NCI-H748 (cell line): ENCODE measurements around the gene SCNN1G.

ENCODE experiments used
- DNase-seq: peaks from one replicate; lab custom pipeline; 2025; ENCODE audit not compliant: unreplicated experiment; lab: John Stamatoyannopoulos, UW

The SCNN1G gene

DNA sequence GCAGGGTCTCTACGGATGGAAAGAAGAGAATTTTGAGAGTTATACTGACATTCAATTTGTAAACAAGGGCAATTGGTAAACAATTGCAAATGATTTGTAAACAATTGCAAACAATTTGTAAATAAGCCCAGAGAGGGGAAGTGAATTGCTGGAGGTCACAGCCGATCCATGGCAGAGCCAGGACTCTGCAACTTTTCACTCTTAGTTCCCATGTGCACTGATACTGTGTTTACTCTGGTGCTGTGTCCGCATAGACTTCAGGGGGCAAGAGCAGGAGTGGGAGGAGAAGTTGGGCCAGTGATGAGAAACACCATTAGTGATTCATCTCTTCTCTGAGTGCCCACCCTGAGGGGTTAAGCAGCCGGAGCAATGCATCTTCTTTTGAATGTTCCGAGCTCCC is 14.0 kb downstream of the SCNN1G start:
- DNase-seq, result peak; percentile 4

DNA sequence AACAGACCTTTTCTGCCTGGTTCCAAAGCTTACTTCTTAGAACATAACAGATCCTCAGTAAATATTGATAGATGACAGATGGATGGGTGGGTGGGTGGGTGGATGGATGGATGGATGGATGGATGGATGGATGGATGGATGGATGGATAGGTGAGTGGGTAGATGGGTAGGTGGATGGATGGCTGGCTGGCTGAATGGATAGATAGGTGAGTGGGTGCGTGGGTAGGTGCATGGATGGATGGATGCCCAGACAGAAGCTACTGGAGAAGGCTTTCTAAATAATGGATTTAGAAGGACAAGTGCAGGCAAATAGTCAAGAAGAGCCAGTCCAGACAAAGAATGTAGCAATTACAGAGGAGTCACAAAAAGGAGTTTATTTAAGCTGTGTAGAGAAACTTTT is 19.6 kb downstream of the SCNN1G start:
- no peak for DNase-seq

DNA sequence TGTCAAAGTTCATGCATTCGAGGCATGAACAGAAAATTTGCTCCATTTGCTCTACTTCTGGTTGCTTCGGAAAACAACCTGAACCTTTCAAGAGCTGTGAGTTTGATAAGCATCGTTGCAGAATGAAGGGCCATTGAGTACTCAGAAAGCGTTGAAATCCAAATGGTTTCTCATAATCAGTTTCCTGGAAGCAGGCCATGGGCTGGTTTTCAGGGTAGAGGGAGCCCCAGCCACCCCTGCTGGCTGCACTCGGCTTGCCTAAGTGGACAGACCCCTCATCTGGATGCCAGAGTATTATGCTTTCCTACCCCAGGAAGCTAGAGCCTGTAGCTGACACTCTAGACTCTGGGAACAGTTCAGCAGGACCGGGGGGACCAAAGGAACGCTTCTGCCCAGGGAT is 24.4 kb downstream of the SCNN1G start:
- peak; percentile 72 for DNase-seq

DNA sequence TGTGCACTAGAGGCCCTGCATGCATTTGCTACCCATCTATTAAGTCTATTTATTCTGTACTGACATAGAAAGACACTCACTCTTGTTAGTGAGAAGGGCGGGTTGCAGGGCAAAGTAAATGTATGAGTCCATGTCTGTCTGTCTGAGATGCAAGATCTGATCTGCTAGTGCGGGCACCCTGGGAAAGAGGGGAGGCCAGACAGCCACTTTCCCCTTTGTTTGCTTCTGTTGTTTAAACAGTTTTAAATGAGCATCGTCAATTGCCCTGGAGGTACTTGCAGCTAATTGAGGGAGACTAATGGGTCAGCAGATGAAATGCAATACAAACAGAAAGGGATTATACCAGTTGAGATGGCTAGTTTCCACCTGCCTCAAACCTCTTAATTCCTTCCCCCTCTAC is 24.9 kb downstream of the SCNN1G start:
- DNase-seq, result peak; percentile 98

DNA sequence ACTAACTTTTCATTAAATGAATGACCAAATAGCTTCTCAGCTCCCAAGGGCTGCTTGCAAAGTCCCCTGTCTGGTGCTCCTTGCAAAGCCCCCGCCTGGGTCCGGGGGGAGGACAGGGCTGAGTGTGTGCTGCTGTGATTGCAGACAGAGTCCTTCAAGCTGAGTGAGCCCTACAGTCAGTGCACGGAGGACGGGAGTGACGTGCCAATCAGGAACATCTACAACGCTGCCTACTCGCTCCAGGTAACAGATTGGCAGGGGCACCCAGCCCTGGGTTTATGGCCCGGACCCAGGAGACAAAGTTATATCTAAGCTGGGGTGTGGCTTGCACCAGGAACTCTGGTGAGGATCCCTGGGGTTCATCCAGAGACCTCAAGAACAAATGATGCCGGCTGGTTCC is 27.1 kb downstream of the SCNN1G start:
- no peak for DNase-seq

DNA sequence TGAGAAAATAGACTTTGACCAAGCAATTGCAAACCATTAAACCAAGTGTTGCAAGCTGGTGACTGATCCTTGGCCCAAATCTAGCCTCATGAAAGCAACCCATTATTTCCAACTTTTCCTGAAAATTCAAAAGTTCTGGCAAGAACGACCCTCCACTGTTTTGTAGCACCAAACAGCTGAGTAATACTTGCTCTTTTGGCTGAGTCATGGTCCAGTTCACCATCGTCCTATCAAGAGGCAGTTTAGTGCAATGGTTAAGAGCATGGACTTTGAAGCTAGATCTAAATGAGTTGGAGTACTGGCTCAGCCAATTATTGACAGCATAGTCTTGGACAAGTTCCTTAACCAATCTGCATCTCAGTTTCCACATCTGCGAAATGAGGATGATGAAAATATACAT is 31.3 kb downstream of the SCNN1G start:
- no peak for DNase-seq

DNA sequence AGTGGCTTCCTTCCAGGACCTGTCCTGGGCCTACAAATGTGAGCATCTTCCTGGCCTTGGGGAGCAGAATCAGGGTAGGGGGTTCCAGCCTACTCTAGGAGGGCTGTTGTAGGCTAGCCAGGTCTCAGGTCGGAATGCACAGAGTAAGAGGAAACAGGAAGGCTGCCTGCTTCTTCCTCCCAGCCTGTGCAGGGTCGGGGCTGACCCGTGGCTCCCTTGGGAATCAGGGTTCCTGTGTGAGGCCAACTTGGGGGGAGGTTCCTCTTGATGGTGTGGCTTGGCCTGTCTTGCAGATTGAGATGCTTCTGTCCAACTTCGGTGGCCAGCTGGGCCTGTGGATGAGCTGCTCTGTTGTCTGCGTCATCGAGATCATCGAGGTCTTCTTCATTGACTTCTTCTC is 32.3 kb downstream of the SCNN1G start:
- DNase-seq, result no peak

DNA sequence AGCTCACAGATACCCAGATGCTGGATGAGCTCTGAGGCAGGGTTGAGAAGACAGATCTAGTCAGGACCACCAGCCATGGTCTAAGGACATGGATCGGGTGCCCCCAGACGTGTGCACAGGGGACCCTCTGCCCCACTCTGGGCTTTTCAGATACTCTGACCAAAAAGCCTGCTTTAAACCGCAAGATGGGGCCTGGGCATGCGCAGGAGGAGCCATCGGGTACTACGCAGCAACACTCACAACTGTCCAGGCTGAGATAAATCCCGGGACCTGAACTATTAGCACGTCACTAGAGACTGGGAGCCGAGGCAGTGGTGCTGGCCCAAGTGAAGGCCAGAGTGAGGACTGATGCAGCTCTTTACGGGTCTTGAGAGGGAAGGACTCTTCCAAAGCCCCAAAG is 32.9 kb downstream of the SCNN1G start:
- DNase-seq, result no peak

DNA sequence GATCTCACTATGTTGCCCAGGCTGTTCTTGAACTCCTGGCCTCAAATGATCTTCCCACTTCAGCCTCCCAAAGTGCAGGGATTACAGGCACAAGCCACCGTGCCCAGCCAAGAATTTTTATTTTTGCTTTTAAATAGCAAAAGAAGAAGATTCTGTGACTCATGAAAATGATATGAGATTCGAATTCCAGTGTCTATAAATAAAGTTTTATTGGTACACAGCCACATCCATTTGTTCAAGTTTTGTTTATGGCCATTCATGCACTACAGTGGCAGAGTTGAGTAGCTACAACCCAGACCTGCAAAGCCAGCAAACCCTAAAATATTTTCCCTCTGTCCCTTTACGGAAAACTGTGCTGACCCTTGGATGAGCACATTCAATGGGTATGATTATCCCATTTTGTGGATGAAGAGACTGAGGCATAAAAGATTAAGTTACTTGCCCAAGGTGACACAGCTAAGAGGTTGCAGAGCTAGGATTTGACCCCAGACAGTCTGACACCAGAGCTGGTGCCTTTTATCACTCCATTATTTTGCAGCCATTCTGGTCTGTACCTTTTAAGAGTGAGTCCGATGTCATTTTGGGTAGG is 34.2 kb downstream of the SCNN1G start:
- DNase-seq, result no peak

DNA sequence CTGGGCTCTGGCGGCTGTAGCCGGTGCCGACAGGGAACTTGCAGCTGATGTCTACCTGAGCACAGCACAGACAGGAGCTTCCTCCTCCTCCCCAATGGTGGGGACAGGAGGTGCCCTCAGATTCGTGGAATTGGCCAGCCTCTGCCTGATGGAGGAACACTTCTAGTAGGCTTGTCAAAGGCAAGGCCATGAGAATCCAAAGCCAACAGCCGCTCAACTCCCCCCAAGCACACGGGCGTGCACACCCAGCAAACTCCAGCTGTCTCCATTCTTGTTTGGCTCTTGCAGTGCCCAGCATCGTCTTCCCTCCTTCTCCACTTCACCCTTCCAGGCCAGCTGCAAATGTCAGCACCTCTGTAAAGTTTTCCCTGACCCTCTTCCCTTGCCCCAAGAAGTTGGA is 35.1 kb downstream of the SCNN1G start:
- no peak for DNase-seq

DNA sequence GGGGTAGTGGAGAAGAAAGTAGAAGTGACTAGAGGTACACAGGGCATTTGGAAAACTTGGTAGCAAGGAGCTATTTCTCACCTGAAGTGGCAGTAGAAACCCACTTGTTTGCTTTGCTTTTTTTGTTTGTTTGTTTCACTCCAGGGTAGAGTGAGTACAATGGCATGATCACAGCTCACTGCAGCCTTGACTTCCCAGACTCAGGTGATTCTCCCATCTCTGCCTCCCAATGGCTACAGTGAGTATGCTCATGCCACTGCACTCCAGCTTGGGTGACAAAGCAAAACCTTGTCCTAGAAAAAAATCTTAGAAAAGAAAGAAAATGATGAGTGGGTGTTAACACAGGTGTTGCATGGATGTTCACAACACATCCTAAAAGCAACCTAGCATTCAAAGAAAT is 40.4 kb downstream of the SCNN1G start:
- no peak for DNase-seq

DNA sequence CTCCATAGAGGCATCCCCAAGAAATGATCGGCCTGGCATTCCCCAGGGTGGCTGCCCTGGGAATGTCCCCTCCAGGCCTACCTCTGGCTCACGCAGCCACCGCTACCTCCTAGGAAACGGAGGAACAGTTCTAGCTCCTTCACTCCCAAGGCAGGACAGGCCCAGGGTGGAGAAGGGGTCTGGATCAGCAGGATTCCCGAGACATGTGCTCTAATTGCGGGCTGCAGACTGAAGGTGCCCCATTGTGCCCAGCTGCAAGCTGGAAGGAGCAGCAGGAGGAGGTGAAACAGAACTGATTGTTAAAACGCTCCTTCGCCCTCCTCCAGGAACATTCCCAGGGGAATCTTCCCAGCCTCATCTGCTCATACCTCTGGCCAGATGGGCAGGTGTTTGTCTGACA is 40.8 kb downstream of the SCNN1G start:
- DNase-seq, result no peak

DNA sequence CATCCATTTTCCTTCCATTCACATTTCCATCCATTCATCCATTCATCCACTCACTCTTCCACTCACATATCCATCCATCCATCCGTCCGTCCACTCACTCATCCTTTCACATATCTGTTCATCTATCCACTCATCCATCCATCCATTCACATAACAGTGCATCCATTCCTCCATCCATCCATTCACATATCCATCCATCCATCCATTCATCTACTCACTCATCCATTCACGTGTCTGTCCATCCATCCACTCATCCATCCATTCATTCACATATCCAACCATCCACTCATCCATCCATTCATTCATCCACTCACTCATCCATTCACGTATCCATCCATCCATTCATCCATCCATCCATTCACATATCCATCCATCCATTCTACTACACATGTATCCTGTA is 42.6 kb downstream of the SCNN1G start:
- DNase-seq, result no peak

DNA sequence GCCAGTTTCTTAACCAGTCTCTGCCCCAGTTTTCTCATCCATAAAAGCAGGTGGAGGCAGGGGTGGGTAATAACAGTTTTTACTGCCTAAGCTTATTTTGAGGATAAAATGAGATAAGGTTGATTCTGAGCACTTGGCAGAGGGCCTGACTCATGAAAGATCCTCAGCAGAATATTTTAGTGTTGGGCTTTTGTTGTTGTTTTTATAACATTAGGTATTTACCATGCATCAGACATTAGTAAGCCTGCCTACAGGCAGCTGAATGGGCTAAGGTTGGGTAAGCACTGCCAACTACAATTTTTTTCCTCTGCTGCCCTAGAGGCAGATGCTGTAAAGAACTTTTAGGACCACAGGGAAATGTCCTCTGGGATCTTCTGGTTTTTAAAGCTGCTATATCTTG is 43.1 kb downstream of the SCNN1G start:
- DNase-seq, result no peak

DNA sequence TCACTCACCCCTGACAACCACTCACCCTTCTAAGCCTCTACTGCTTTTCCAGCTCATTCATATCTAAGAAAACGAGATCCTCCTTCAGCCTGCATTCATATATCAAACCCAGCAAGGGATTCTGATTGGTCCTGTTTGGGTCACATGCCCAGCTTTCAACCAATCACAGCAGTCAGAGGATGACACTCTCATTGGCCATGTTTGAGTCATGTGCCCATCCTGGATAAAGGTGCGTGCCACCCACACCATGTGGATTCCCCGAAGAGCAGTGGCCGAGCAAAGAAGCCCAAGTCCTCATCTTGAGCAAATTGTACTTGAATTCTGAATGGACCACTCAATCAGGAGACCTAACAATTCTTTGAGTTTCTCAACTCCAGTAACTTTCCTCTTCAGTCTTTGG is 45.0 kb downstream of the SCNN1G start:
- no peak for DNase-seq

DNA sequence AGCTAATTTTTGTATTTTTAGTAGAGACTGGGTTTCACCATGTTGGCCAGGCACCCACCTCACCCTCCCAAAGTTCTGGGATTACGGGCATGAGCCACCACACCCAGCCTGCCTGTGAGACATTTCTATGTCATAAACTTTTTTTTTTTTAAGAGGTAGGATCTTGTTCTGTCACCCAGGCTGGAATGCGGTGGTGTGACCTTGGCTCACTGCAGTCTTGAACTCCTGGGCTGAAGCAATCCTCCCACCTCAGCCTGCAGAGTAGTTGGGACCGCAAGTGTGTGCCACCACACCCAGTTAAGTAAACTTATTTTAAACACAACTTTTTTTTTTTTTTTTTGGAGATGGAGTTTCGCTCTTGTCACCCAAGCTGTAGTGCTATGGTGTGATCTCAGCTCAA is 47.2 kb downstream of the SCNN1G start:
- DNase-seq, result no peak

DNA sequence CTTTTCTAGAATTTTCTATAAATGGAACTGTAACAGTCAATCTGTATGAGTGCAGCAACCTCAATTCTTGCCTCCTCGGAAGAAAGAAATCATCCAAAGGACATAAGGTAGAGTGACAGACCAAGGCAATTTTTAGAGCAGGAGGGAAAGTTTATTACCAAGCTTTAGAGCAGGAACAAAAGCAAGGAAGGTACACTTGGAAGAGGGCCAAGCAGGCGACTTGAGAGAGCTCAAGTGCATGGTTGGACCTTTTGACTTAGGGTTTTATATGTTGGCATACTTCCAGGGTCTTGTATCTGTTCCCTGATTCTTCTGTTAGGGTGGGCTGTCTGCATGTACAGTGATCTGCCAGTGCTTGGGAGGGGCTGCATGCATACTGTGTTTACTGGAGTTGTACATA is 50.3 kb downstream of the SCNN1G start:
- peak; percentile 14 for DNase-seq

DNA sequence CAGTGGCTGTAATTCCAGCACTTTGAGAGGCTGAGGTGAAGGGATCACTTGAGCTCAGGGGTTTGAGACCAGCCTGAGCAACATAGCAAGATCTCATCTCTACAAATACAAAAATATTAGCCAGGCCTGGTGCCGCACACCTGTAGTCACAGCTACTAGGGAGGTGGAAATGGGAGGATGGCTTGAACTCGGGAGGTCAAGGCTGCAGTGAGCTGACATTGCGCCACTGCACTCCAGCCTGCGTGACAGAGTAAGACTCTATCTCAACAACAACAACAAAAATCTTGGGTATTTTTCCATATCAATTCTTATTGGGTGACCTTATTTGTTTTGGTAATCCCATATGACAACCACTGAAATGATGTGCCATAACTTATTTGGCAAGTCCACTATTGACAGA is 52.6 kb downstream of the SCNN1G start:
- DNase-seq, result no peak

DNA sequence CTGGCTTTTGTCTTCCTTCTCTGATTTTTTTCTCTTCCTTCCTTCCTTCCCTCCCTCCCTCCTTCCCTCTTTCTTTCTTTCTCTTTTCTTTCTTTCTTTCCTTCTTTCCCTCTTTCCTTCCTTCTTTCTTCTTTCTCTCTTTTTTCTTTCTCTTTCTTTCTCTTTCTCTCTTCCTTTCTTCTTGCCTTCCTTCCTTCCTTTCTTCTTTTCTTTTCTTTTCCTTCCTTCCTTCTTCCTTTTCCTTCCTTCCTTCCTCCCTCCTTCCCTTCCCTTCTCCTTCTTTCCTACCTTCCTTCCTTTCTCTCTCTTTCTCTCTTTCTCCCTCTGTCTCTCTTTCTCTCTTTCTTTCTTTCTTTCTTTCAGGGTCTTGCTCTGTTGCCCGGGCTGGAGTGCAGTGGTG is 54.4 kb downstream of the SCNN1G start:
- DNase-seq, result no peak

DNA sequence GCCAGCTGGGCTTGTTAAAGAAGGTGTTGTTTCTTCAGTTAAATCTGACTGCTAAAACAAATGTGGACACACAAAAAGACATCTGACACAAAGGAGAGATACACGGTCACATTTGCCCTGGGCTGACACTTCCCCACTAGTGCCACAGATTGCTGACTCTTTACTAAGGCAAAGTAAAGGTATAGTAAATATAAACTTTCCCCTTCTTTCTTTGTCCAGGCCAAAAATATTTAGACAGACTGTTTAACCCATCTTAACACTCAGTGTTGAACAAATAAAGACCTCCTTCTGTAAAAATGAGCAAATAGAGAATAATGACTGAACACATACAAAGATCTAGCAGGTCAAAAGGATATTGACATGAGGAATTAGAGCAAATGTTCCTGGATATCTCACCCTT is 58.4 kb downstream of the SCNN1G start:
- DNase-seq, result no peak

DNA sequence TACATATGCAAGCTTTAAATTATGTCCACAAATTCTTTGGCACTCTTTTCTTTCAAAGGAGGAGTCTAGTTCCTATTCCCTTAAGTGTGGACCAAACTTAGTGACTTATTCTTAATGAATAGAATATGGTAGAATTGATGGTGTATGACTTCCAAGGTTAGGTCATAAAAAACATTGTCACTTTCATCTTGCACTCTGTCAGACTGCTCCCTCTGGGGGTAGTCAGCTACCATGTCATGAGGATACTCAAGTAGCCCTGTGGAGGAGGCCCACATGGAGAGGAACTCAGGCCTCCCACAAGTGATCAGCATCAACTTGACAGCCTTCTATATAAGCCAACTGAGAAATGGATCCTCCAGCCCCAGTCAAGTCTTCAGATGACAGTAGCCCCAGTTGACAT is 61.6 kb downstream of the SCNN1G start:
- no peak for DNase-seq

DNA sequence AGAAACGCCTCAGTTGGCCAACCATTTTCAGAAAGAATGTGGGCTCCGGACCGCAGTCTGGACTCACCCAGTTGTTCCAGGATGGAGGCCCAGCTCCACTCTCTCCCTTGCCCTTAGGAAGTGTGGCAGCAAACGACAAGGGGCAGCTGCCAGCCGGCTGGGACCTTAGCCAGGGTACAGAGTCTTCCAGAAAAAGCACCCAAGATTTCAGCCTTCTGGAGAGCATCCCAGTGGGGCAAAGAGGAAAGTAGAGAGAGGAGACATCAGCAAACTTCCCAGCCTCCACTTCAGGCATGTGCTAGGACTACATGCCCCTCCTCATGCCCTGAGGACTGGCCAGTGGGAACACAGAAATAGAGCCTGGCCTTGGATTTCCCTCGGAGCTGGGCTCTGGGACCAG is 62.7 kb downstream of the SCNN1G start:
- DNase-seq, result no peak

DNA sequence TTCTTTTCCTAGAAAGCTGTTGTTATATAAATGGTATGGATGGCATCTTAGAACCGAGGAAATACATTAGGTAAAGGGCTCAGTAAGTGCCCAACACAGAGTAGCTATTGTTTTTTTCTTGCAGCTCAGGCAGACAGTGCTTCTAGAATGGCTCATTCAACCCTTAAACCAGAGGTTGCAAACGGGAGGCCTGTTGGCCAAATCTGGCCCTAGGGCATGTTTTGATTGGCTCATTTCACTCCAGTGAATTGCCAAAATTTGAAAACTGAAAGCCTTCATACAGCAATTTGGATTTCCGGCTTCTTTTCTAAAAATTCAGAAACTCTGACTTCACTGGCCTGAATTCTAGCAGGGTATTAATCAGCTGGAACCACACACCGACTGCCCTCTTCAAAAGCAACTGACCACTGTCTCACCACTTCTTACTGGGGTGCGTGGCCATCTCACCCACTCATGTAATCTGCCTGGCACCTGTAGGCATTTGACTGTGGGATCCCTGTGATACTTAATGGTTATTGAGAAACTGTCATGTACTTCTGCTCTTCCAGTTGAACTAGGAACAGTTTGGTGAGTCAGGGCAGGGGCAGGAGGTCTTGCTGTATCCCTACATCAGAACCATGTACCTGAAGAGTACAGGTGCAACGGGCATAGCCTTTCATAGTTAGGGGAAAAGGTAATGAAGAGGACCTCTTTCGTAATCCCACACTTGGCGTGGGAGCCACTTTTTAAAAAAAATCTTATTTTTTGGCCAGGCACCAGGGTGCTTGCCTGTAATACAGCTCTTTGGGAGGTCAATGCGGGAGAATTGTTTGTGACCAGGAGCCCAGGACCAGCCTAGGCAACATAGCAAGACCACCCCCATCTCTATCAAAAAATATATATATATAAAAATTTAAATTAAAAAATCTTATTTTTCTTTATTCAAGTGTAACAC is 66.0 kb downstream of the SCNN1G start:
- DNase-seq, result no peak
